ENCODE measurements around the gene CHMP1B. TPM values are rescaled to one million over a fixed set of nuclear protein-coding genes. Genes with fewer than 3 reads are reported as not detected.

CHMP1B gene
- total RNA-seq, 1 experiment from 2014 or later: 38.7 TPM

DNA sequence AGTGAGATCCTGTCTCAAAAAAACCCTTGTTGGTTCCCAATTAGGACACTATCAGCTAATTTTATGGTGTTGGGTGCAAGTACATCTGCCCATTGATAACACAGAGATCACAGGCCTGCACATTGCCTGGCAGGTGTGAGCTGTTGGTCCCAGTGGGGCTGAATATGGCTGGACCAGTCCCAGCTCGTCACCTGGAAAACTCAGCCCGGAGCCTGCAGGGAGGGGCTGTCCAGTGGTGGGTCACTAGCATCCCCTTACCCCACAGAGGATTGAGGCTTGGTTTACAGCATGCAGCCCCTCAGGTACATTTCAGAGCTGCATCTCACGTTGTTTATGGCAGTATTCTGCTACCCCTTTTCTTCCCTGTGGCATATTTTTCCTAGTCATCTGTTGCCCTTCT is 40.8 kb upstream of the CHMP1B start:
- H4K5ac ChIP-seq (ENCODE audit: insufficient read length, low read depth, low read length): no peak overlapping the region
- H3K4me2 ChIP-seq (ENCODE audit: insufficient read depth, insufficient read length, low read length): no peak overlapping the region
- H4K20me1 ChIP-seq (ENCODE audit: control insufficient read depth, insufficient read depth, insufficient read length): no peaks in the 10 kb centered on the region
- TF ChIP-seq, protein P1, sequence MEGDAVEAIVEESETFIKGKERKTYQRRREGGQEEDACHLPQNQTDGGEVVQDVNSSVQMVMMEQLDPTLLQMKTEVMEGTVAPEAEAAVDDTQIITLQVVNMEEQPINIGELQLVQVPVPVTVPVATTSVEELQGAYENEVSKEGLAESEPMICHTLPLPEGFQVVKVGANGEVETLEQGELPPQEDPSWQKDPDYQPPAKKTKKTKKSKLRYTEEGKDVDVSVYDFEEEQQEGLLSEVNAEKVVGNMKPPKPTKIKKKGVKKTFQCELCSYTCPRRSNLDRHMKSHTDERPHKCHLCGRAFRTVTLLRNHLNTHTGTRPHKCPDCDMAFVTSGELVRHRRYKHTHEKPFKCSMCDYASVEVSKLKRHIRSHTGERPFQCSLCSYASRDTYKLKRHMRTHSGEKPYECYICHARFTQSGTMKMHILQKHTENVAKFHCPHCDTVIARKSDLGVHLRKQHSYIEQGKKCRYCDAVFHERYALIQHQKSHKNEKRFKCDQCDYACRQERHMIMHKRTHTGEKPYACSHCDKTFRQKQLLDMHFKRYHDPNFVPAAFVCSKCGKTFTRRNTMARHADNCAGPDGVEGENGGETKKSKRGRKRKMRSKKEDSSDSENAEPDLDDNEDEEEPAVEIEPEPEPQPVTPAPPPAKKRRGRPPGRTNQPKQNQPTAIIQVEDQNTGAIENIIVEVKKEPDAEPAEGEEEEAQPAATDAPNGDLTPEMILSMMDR (conservative IDR thresholded peaks at IDR 0.05): no peak
- H3T11ph ChIP-seq (ENCODE audit: low read length): no peak overlapping the region
- peak overlapping the region; percentile 95 to 99 (median 95) for H3K27ac Mint-ChIP-seq
- no peaks in the 10 kb centered on the region for H3K27me3 ChIP-seq (ENCODE audit: insufficient read depth, low read length)
- peaks cover 62% of the 10 kb centered on the region in 2 experiments for H3K4me1 Mint-ChIP-seq
- no peak overlapping the region for H4K8ac ChIP-seq (replicated peaks; ENCODE audit: insufficient read length, low read depth, low read length)
- H4K91ac ChIP-seq (ENCODE audit: insufficient read length, low read depth, low read length): no peak overlapping the region
- peak overlapping the region; percentile 66 for H3K18ac ChIP-seq (ENCODE audit: insufficient read length, low read depth, low read length)
- WGBS (ENCODE audit: extremely low coverage, insufficient read length, low lambda C conversion rate): no CpG with 5 or more reads among the region's 3 CpGs
- H3K9ac ChIP-seq (ENCODE audit: extremely low read depth, insufficient read length, low read length): no peak overlapping the region
- H2BK5ac ChIP-seq (ENCODE audit: insufficient read length, low read length): no peak overlapping the region
- no peaks in the 10 kb centered on the region for H3K79me2 ChIP-seq (ENCODE audit: insufficient read depth, low read length)
- H2BK12ac ChIP-seq (ENCODE audit: insufficient read length, low read depth, low read length): no peak overlapping the region
- H3K9me3 Mint-ChIP-seq: no peaks in the 10 kb centered on the region
- no peak overlapping the region for H2AFZ ChIP-seq (ENCODE audit: low read length)
- H3K36me3 Mint-ChIP-seq (ENCODE audit: insufficient read depth in 1 of 3, low read depth in 3 of 3): no peaks in the 10 kb centered on the region
- no peak overlapping the region for H2AK5ac ChIP-seq (ENCODE audit: insufficient read length, low read length)
- H3K79me1 ChIP-seq (ENCODE audit: insufficient read depth, low read depth, low read length, poor library complexity, severe bottlenecking): no peaks in the 10 kb centered on the region
- no peak overlapping the region for H3K23ac ChIP-seq (ENCODE audit: insufficient read length, low read depth, low read length)
- no peak overlapping the region for H2BK120ac ChIP-seq (ENCODE audit: low read depth, low read length, poor library complexity, severe bottlenecking)
- H2BK15ac ChIP-seq (ENCODE audit: low read depth, low read length): no peak overlapping the region
- no peak overlapping the region for H2BK20ac ChIP-seq (ENCODE audit: low read depth, low read length, poor library complexity, severe bottlenecking)
- H3K4me3 Mint-ChIP-seq: no peak overlapping the region
- peak overlapping the region; percentile 62; the same call in 1 of the 2 replicates for H3K14ac ChIP-seq (ENCODE audit: insufficient read depth, low read length)
- no peaks in the 10 kb centered on the region for H3K23me2 ChIP-seq (ENCODE audit: insufficient read length, low read depth, low read length, poor library complexity, severe bottlenecking)
- H3K56ac ChIP-seq (ENCODE audit: insufficient read length, low read depth, low read length): no peak overlapping the region
- H3K27ac ChIP-seq (ENCODE audit: insufficient read length, low read depth, low read length): no peak overlapping the region
- H3K4me1 ChIP-seq (ENCODE audit: insufficient read depth, low read length): peaks cover 5% of the 10 kb centered on the region; the same call in 1 of the 2 replicates
- no peak overlapping the region for H3K4ac ChIP-seq (ENCODE audit: low read depth, low read length)
- H3K27me3 Mint-ChIP-seq (ENCODE audit: low read depth): no peaks in the 10 kb centered on the region
- no peaks in the 10 kb centered on the region for H3K9me3 ChIP-seq (ENCODE audit: control insufficient read depth, low read depth, low read length)
- no peak for DNase-seq
